Keratinocyte (primary cell): ENCODE measurements around the gene SULT2B1. TPM values are rescaled to one million over a fixed set of nuclear protein-coding genes. Genes with fewer than 3 reads are reported as not detected.

Source experiments
- DNase-seq: peaks from one replicate; pipeline ENCODE4 v3.0.0-alpha.2; 2011; ENCODE audit warnings: low read depth, missing footprints, low spot score
- FAIRE-seq: peaks from 2 replicates; lab custom pipeline; 2011; peaks lifted over from hg19 to GRCh38; lab: Jason Lieb, UNC
- H2AFZ ChIP-seq: 2 replicates; pipeline ENCODE4 v1.6.0; 2012; ENCODE audit warnings: low read length, control low read depth, inconsistent platforms; ENCODE audit not compliant: control insufficient read depth
- H3K27ac ChIP-seq: 2 replicates; pipeline ENCODE4 v1.5.1; 2011; ENCODE audit warnings: low read length; ENCODE audit not compliant: control insufficient read depth, insufficient read depth
- H3K27me3 ChIP-seq: 3 replicates; pipeline ENCODE4 v1.6.0; 2011; ENCODE audit warnings: low read length; ENCODE audit not compliant: control insufficient read depth, insufficient read depth; ENCODE audit errors: extremely low read depth
- H3K36me3 ChIP-seq, 2 experiments: 2 replicates in 1 of 2; 3 replicates in 1 of 2; pipeline ENCODE4 v1.5.1; 2011; ENCODE audit warnings: low read length in 2 of 2, mild to moderate bottlenecking in 1 of 2; ENCODE audit not compliant: control insufficient read depth in 2 of 2, insufficient read depth in 2 of 2; ENCODE audit errors: extremely low read depth in 1 of 2
- H3K4me1 ChIP-seq: 3 replicates; pipeline ENCODE4 v1.5.1; 2011; ENCODE audit warnings: low read length; ENCODE audit not compliant: control insufficient read depth, insufficient read depth; ENCODE audit errors: extremely low read depth
- H3K4me2 ChIP-seq: 3 replicates; pipeline ENCODE4 v1.6.0; 2011; ENCODE audit warnings: low read depth, low read length; ENCODE audit not compliant: control insufficient read depth, insufficient read depth; ENCODE audit errors: extremely low read depth
- H3K4me3 ChIP-seq, 3 experiments: fragments of 200-600 bp in 1 of 3; sonication (generic) in 1 of 3; 2 replicates in 2 of 3; 3 replicates in 1 of 3; pipeline ENCODE4 v1.5.1; 2011 to 2016; ENCODE audit warnings: low read length in 3 of 3, mild to moderate bottlenecking in 3 of 3, control low read depth in 2 of 3, inconsistent platforms in 1 of 3, low read depth in 1 of 3, mixed read lengths in 1 of 3, mixed run types in 1 of 3, moderate library complexity in 1 of 3; ENCODE audit not compliant: control insufficient read depth in 2 of 3, insufficient read depth in 2 of 3; ENCODE audit errors: extremely low read depth in 1 of 3
- H3K79me2 ChIP-seq: 2 replicates; pipeline ENCODE4 v1.6.0; 2012; ENCODE audit warnings: low read length; ENCODE audit not compliant: control insufficient read depth, insufficient read depth
- H3K9ac ChIP-seq: 3 replicates; pipeline ENCODE4 v1.6.0; 2011; ENCODE audit warnings: low read length; ENCODE audit not compliant: control insufficient read depth, insufficient read depth; ENCODE audit errors: extremely low read depth
- H3K9me1 ChIP-seq: 3 replicates; pipeline ENCODE4 v1.6.0; 2011; ENCODE audit warnings: low read length; ENCODE audit not compliant: control insufficient read depth, insufficient read depth; ENCODE audit errors: extremely low read depth
- H3K9me3 ChIP-seq: 2 replicates; pipeline ENCODE4 v1.5.1; 2012; ENCODE audit warnings: low read depth, low read length; ENCODE audit not compliant: control insufficient read depth
- H4K20me1 ChIP-seq: 3 replicates; pipeline ENCODE4 v1.6.0; 2011; ENCODE audit warnings: low read length; ENCODE audit not compliant: control insufficient read depth, insufficient read depth; ENCODE audit errors: extremely low read depth
- CTCF ChIP-seq, 3 experiments: IDR thresholded peaks in 1 of 3; conservative IDR thresholded peaks in 1 of 3; optimal IDR thresholded peaks in 1 of 3; 2 replicates in 2 of 3; 3 replicates in 1 of 3; pipeline versions ENCODE3 to v1.5.1; 2011; ENCODE audit warnings: low read length in 3 of 3, mild to moderate bottlenecking in 3 of 3, moderate library complexity in 2 of 3, control low read depth in 1 of 3, inconsistent platforms in 1 of 3; ENCODE audit not compliant: insufficient read depth in 2 of 3; ENCODE audit errors: extremely low read depth in 1 of 3
- EZH2 ChIP-seq: IDR thresholded peaks from one replicate; pipeline ENCODE4 v1.6.1; 2012; ENCODE audit warnings: inconsistent platforms, mild to moderate bottlenecking, low read length, moderate library complexity
- dilution Hi-C: fragments of 300-500 bp; cut with MboI; formaldehyde crosslinking; loops from one replicate; pipeline ENCODE4 v1.7.0; 2020; ENCODE audit warnings: low sequenced_read_pairs; ENCODE audit not compliant: extremely low pct_ligation_motif_present
- polyA plus RNA-seq, 5 experiments: library from polyadenylated mRNA; depleted of rRNA in 3 of 5; stranded (reverse) in 3 of 5; stranded (forward) in 1 of 5; unstranded in 1 of 5; fragments of >200 nt; gene quantifications; 1 replicate in 1 of 5; 2 replicates in 3 of 5; 3 replicates in 1 of 5; pipeline versions ENCODE4 v1.2.1 to v1.2.3, GENCODE V29; 2011 to 2012; ENCODE audit warnings: missing spikeins in 2 of 5, low read depth in 1 of 5, low replicate concordance in 1 of 5

SULT2B1 gene
- polyA plus RNA-seq, 1 donor (not counting 4 experiments of a cell fraction or from before 2014, with no cell fraction given), result 6.0 TPM

- H3K9me3 ChIP-seq, result no peaks in the 10 kb centered on the region
- no peak for TF ChIP-seq EZH2
- TF ChIP-seq CTCF (optimal IDR thresholded peaks at IDR 0.05 in 1 of 3, IDR thresholded peaks at IDR 0.05 in 1 of 3, conservative IDR thresholded peaks at IDR 0.05 in 1 of 3; ENCODE audit: extremely low read depth in 1 of 3, insufficient read depth in 2 of 3, low read length in 3 of 3), result no peak
- H2AFZ ChIP-seq, result no peak overlapping the region
- H3K9ac ChIP-seq, result no peak overlapping the region
- FAIRE-seq (no peak), DNase-seq (no peak)
- H3K27ac ChIP-seq, result no peak overlapping the region
- H3K4me1 ChIP-seq, result peaks cover 33% of the 10 kb centered on the region
- H3K79me2 ChIP-seq, result no peaks in the 10 kb centered on the region
- H3K27me3 ChIP-seq, result peaks cover 3% of the 10 kb centered on the region
- H3K9me1 ChIP-seq, result no peaks in the 10 kb centered on the region
- no peaks in the 10 kb centered on the region for H4K20me1 ChIP-seq
- dilution Hi-C loops, result no loop called here
- H3K36me3 ChIP-seq, result no peaks in the 10 kb centered on the region
- no peak overlapping the region for H3K4me3 ChIP-seq
- no peak overlapping the region for H3K4me2 ChIP-seq
These were observed 2.6 kb downstream of the SULT2B1 start for GRCh38 chr19:48554385-48555091.

- Histone ChIP-seq H3K9me1 (no peaks in the 10 kb centered on the region), H4K20me1 (no peaks in the 10 kb centered on the region), H2AFZ (peak overlapping the region; percentile 71), H3K4me3 (no peak overlapping the region), H3K27me3 (peaks cover 1% of the 10 kb centered on the region), H3K79me2 (no peaks in the 10 kb centered on the region), H3K4me1 (peaks cover 33% of the 10 kb centered on the region), H3K27ac (peak overlapping the region; percentile 49), H3K36me3 (no peaks in the 10 kb centered on the region), H3K4me2 (peak overlapping the region; percentile 58), H3K9me3 (no peaks in the 10 kb centered on the region), H3K9ac (no peak overlapping the region)
- FAIRE-seq (peak; percentile 88), DNase-seq (no peak)
- no peak for TF ChIP-seq EZH2
- TF ChIP-seq CTCF (optimal IDR thresholded peaks at IDR 0.05 in 1 of 3, IDR thresholded peaks at IDR 0.05 in 1 of 3, conservative IDR thresholded peaks at IDR 0.05 in 1 of 3; ENCODE audit: extremely low read depth in 1 of 3, insufficient read depth in 2 of 3, low read length in 3 of 3), result no peak
- dilution Hi-C loops, result no loop called here
These were observed 4.2 kb downstream of the SULT2B1 start for GRCh38 chr19:48556163-48556562.
